H1 (cell line): Measurements from ENCODE around the gene BNC2. TPM values are rescaled to one million over a fixed set of nuclear protein-coding genes. Genes with fewer than 3 reads are reported as not detected.

ENCODE experiments used
- ATF2 ChIP-seq: IDR thresholded peaks from 2 replicates; pipeline ENCODE4 v1.6.1; 2012; ENCODE audit warnings: low read length, inconsistent platforms
- CHD7 ChIP-seq: fragments of 300-600 bp; sonication (generic); IDR thresholded peaks from 2 replicates; pipeline ENCODE4 v1.7.1; 2012; ENCODE audit warnings: low read length, moderate library complexity, mild to moderate bottlenecking, inconsistent platforms; ENCODE audit not compliant: insufficient replicate concordance
- CTCF ChIP-seq, 3 experiments: IDR thresholded peaks; 1 replicate in 2 of 3; 2 replicates in 1 of 3; pipeline versions ENCODE4 v1.5.1 to v1.6.1; 2011; ENCODE audit warnings: low read length in 3 of 3, mild to moderate bottlenecking in 3 of 3, inconsistent platforms in 2 of 3, low read depth in 1 of 3, moderate library complexity in 1 of 3; ENCODE audit not compliant: insufficient read depth in 1 of 3; ENCODE audit errors: control extremely low read depth in 1 of 3
- TCF12 ChIP-seq: IDR thresholded peaks from 2 replicates; pipeline ENCODE4 v1.6.1; 2011; ENCODE audit warnings: low read depth, mild to moderate bottlenecking, low read length
- polyA plus RNA-seq, 7 experiments: library from polyadenylated mRNA; depleted of rRNA in 3 of 7; stranded (reverse) in 5 of 7; unstranded in 2 of 7; fragments of >200 nt in 5 of 7; fragments of 200-250 nt in 2 of 7; gene quantifications; 1 replicate in 5 of 7; 2 replicates in 1 of 7; 4 replicates in 1 of 7; pipeline versions ENCODE4 v1.2.1 to v1.2.3, GENCODE V29; 2011 to 2013; ENCODE audit warnings: missing spikeins in 2 of 7, mixed read lengths in 2 of 7
- total RNA-seq: library from RNA; stranded (reverse); fragmentation: NEBNext Ultra II Directional; extraction: Animal tissue kit (Norgen Biotek cat#: 25700); gene quantifications from 2 replicates; pipeline ENCODE4 v1.2.1, GENCODE V29; 2021

Gene BNC2
- total and polyA plus RNA-seq, 2 of the 8 experiments (the other 6 are each of a cell fraction or from before 2014, with no cell fraction given), result 16.0 to 26.8 TPM

- no peak for TF ChIP-seq CHD7
- no peak for TF ChIP-seq ATF2
- no peak for TF ChIP-seq TCF12
- no peak for TF ChIP-seq CTCF (IDR thresholded peaks at IDR 0.05; ENCODE audit: control extremely low read depth in 1 of 3, insufficient read depth in 1 of 3, low read depth in 1 of 3, low read length in 3 of 3)
- TF ChIP-seq, all 59 proteins: peak for 0
These were observed 15.5 kb upstream of the BNC2 start (continued) for GRCh38 chr9:16885931-16886330.
